NCI-H1930 (cell line): ENCODE results near the gene PDCD7.
"Not testable (repeated sequence)": the region's sequence is repeated elsewhere in the genome, so short reads cannot be mapped to it uniquely, and the experiment has no call there.

Source experiments
- DNase-seq, 2 experiments: peaks; one replicate each; lab custom pipeline; 2025; lab: John Stamatoyannopoulos, UW

The PDCD7 gene

GRCh38 chr15:65074946-65075345 is 58.7 kb downstream of the PDCD7 start:
- not testable (repeated sequence) for DNase-seq

- DNase-seq, result no peak
Measured at GRCh38 chr15:65072617-65073016, 61.0 kb downstream of the PDCD7 start.

- DNase-seq, result no peak
Measured at GRCh38 chr15:65072027-65072426, 61.6 kb downstream of the PDCD7 start.

GRCh38 chr15:65071381-65071811 is 62.2 kb downstream of the PDCD7 start:
- no peak for DNase-seq

- no peak for DNase-seq
Measured at GRCh38 chr15:65069779-65070546, 63.6 kb downstream of the PDCD7 start.

GRCh38 chr15:65069179-65069578 is 64.4 kb downstream of the PDCD7 start:
- DNase-seq, result no peak

GRCh38 chr15:65068403-65068788 is 65.2 kb downstream of the PDCD7 start:
- DNase-seq, result no peak

GRCh38 chr15:65067645-65068402 is 65.8 kb downstream of the PDCD7 start, which contains the start of gene RASL12:
TSS of gene RASL12 (minus strand) at chr15:65067991. CDS start at chr15:65067835, 156 bp downstream.
- DNase-seq, result no peak
